Glutamatergic neuron (in vitro differentiated cells): ENCODE measurements around the gene PLSCR3. TPM values are rescaled to one million over a fixed set of nuclear protein-coding genes. Genes with fewer than 3 reads are reported as not detected.

ENCODE experiments used
- DNase-seq: peaks from one replicate; pipeline ENCODE4 v3.0.0; 2022
- H3K27ac Mint-ChIP-seq: one replicate; pipeline ENCODE4 v1.8.0; 2020; ENCODE audit warnings: mild to moderate bottlenecking, mixed read lengths, inconsistent platforms; ENCODE audit not compliant: unreplicated experiment
- H3K27me3 Mint-ChIP-seq: one replicate; pipeline ENCODE4 v1.8.0; 2020; ENCODE audit warnings: mild to moderate bottlenecking, moderate library complexity, mixed read lengths, inconsistent platforms; ENCODE audit not compliant: unreplicated experiment
- H3K36me3 Mint-ChIP-seq: one replicate; pipeline ENCODE4 v1.8.0; 2020; ENCODE audit warnings: mild to moderate bottlenecking, mixed read lengths, inconsistent platforms; ENCODE audit not compliant: unreplicated experiment
- H3K4me1 Mint-ChIP-seq: one replicate; pipeline ENCODE4 v1.8.0; 2020; ENCODE audit warnings: mild to moderate bottlenecking, low read depth, mixed read lengths, inconsistent platforms; ENCODE audit not compliant: unreplicated experiment
- H3K4me3 Mint-ChIP-seq: one replicate; pipeline ENCODE4 v1.8.0; 2020; ENCODE audit warnings: mild to moderate bottlenecking, mixed read lengths, inconsistent platforms; ENCODE audit not compliant: unreplicated experiment
- H3K9me3 Mint-ChIP-seq: one replicate; pipeline ENCODE4 v1.8.0; 2020; ENCODE audit warnings: mild to moderate bottlenecking, moderate library complexity, mixed read lengths, inconsistent platforms; ENCODE audit not compliant: unreplicated experiment
- total RNA-seq: library from RNA; stranded (reverse); fragmentation: NEBNext Ultra II Directional; extraction: Animal tissue kit (Norgen Biotek cat#: 25700); gene quantifications from one replicate; pipeline ENCODE4 v1.2.1, GENCODE V29; 2021; ENCODE audit not compliant: unreplicated experiment
- TF ChIP-seq, protein P1 (sequence below): fragments of 200-600 bp; sonication (generic); IDR thresholded peaks from one replicate; pipeline ENCODE4 v1.5.0; 2021; ENCODE audit not compliant: partially characterized antibody, unreplicated experiment

The PLSCR3 gene
- total RNA-seq, 1 donor from 2014 or later: 78.1 TPM

DNA sequence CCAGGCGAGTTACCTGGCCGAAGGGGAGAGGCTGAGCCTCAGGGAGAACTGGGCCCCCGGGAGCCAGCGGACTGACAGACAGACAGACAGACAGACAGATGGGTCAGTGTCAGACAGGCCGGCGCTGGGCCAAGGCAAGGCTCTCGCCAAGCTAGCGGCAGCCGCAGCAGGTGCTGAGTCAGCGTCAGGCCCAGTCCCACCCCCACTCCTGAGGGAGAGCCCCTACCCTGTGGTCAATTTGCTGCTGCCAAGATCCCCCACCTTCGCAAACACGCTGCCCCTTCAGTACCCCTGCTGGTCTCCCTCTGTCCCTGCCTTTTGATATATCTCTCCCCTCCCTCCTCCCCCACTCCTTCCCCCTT lies 46.5 kb upstream of the PLSCR3 start:
- TF ChIP-seq, protein P1, sequence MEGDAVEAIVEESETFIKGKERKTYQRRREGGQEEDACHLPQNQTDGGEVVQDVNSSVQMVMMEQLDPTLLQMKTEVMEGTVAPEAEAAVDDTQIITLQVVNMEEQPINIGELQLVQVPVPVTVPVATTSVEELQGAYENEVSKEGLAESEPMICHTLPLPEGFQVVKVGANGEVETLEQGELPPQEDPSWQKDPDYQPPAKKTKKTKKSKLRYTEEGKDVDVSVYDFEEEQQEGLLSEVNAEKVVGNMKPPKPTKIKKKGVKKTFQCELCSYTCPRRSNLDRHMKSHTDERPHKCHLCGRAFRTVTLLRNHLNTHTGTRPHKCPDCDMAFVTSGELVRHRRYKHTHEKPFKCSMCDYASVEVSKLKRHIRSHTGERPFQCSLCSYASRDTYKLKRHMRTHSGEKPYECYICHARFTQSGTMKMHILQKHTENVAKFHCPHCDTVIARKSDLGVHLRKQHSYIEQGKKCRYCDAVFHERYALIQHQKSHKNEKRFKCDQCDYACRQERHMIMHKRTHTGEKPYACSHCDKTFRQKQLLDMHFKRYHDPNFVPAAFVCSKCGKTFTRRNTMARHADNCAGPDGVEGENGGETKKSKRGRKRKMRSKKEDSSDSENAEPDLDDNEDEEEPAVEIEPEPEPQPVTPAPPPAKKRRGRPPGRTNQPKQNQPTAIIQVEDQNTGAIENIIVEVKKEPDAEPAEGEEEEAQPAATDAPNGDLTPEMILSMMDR: no peak
- Mint-ChIP-seq H3K36me3 (no peaks in the 10 kb centered on the region), H3K9me3 (peaks cover 15% of the 10 kb centered on the region), H3K27me3 (peaks cover 28% of the 10 kb centered on the region), H3K4me1 (peaks cover 17% of the 10 kb centered on the region), H3K4me3 (peak overlapping the region; percentile 92), H3K27ac (peak overlapping the region; percentile 73)
- peak; percentile 56 for DNase-seq

DNA sequence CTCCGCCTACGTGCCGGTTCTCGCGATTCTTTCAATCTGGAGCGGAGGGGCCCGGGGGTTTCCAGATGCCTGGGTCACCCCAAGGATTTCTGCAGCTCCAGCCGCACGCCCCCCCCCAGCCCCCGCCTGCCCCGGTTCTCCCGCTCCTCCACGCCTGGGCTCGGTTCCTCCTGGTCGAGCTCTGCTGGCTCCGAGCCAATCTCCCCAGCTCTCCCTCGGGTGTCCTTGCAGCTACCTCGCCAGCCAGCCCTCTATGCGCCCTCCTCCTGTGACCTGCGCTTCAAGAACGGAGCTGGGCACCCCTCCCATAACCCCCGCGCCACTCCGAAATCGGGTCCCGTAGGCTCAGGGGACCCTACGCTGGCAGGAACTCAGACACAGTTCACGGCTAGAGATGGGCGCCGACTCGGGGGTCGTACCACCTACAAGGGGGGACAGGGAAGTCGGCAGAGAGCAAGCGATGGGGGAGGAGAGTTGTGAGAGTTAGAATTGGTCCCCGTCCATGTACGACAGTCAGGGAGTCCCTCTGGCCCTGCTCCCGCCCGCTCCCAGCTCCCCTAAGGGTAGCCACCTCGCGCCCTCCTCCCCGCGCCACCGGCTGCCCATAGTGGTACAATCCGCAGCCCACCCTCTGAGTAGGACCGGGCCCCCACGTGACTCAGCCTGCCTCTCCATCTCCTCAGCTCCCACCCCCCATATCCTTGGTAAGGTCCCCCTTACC lies 45.9 kb upstream of the PLSCR3 start:
- DNase-seq: peak; percentile 70
- TF ChIP-seq, protein P1: no peak
- Mint-ChIP-seq H3K9me3 (peaks cover 13% of the 10 kb centered on the region), H3K4me1 (peaks cover 17% of the 10 kb centered on the region), H3K4me3 (peak overlapping the region; percentile 92), H3K36me3 (no peaks in the 10 kb centered on the region), H3K27ac (peak overlapping the region; percentile 73), H3K27me3 (peaks cover 24% of the 10 kb centered on the region)

DNA sequence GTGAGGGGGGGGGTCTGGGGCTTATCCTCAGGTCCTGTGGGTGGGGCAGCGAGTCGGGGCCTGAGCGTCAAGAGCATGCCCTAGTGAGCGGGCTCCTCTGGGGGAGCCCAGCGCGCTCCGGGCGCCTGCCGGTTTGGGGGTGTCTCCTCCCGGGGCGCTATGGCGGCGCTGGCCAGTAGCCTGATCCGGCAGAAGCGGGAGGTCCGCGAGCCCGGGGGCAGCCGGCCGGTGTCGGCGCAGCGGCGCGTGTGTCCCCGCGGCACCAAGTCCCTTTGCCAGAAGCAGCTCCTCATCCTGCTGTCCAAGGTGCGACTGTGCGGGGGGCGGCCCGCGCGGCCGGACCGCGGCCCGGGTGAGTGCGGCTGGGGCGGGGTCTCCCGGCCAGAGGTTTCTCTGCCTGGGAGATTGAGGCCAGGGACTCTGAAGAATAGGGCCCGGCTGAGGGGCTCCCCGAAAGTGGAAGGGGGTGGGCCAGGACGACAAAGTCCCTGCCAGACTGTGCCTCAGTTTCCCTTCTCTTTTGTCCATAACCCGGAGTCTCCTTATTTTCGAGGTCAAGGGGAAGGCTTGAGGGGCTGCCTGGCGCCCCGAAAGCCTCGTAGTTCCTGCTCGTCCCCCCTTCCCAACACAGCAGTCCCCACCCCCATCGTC lies 45.3 kb upstream of the PLSCR3 start, which contains the start of gene FGF11:
TSS of gene FGF11 (plus strand) at position 51 of the 651 bp plus-strand sequence. CDS start at position 160, 109 bp downstream.
- peaks cover 24% of the 10 kb centered on the region for H3K27me3 Mint-ChIP-seq
- H3K4me3 Mint-ChIP-seq: peak within 1 kb of the TSS; percentile 92
- peaks cover 18% of the 10 kb centered on the region for H3K9me3 Mint-ChIP-seq
- no peaks in the 10 kb centered on the region for H3K36me3 Mint-ChIP-seq
- H3K4me1 Mint-ChIP-seq: peaks cover 17% of the 10 kb centered on the region
- DNase-seq: no peak
- peak within 1 kb of the TSS; percentile 73 for H3K27ac Mint-ChIP-seq
- TF ChIP-seq, protein P1: no peak

DNA sequence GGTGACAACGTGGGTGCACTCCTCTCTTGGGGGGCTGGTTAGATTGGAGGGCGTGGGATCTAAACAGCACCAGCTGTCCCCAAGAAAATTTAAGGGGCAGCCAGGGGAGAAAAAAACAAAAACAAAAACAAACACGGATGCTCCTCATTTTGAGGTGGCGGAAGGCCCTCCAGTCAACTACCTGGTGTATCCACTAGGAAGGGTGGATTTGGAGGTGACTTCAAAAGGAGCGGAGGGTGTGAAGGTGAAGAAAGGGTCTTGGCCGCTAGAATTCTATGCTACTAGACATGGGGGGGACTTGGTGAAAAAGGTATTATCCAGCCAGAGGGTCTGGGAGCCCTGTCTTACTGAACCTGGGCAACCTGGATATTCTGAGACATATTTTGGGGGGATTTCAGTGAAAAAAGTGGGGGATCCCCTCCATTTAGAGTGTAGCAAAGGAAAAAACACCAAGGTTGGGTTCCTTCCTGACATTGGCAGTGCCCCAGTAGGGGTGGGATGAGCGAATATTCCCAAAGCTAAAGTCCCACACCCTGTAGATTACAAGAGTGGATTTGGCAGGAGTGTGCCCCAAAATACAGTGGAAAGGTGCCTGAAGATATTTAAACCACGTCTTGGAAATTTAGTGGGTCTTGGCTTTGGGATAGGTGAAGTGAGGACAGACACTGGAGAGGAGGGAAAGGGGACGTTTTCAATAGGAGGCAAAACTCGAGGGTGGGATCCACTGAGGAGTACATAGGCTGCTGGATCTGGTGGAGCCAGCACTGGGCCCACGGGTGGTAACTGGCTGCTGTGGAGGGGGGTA lies 44.5 kb upstream of the PLSCR3 start:
- Mint-ChIP-seq H3K27ac (no peak overlapping the region), H3K4me3 (peak overlapping the region; percentile 74), H3K4me1 (peaks cover 17% of the 10 kb centered on the region), H3K9me3 (peaks cover 18% of the 10 kb centered on the region), H3K36me3 (no peaks in the 10 kb centered on the region), H3K27me3 (peaks cover 22% of the 10 kb centered on the region)
- TF ChIP-seq, protein P1: no peak
- no peak for DNase-seq
